ENCODE results near the gene ABTB2.

The ABTB2 gene

DNA sequence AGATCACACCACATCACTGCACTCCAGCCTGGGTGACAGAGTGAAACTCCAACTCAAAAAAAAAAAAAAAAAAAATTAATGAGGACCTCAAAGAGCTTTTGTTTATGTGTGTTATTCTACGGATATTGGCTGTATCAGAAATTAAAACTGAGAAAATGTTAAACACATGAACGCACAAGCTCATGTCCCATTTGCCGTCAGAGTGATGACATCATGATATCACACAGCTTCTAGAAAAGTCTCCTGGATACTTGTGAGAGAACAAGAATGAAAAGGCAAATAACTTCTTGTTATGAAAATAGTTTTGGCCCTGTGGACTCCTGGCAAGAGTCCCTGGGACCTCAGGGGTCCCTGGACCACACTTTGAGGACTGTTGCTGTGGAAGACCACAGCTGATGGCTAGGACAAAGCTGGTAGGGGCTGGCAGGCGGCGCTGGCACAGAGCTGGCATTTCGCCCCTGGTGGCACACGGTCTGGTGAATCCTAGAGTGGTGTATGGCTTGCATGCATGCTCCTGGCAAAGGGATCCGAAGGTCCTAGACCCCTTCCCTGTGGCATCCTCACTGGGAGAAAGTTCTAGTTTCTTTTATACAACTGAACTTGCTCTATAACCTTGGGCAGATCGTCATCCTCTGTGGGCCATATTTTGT is 178.7 kb downstream of the ABTB2 start:
- in situ Hi-C loops (cut with MboI; ENCODE audit: low sequenced_read_pairs): loop anchor here (10.0 kb wide), 1 partner anchor 176 kb away; the partner anchor contains the start of gene ABTB2

- in situ Hi-C loops (cut with MboI; ENCODE audit: low sequenced_read_pairs): loop anchor here (10.0 kb wide), 1 partner anchor 176 kb away; the partner anchor contains the start of gene ABTB2
Observed at GRCh38 chr11:34178209-34178821, 179.5 kb downstream of the ABTB2 start.

- in situ Hi-C loops (cut with MboI; ENCODE audit: low sequenced_read_pairs): loop anchor here (10.0 kb wide), 1 partner anchor 178 kb away; the partner anchor contains the start of gene ABTB2
Observed at GRCh38 chr11:34176751-34177209, 181.0 kb downstream of the ABTB2 start.

GRCh38 chr11:34175284-34176019 is 182.4 kb downstream of the ABTB2 start:
- in situ Hi-C loops (cut with MboI; ENCODE audit: low sequenced_read_pairs): loop anchor here (10.0 kb wide), 1 partner anchor 179 kb away; the partner anchor contains the start of gene ABTB2

DNA sequence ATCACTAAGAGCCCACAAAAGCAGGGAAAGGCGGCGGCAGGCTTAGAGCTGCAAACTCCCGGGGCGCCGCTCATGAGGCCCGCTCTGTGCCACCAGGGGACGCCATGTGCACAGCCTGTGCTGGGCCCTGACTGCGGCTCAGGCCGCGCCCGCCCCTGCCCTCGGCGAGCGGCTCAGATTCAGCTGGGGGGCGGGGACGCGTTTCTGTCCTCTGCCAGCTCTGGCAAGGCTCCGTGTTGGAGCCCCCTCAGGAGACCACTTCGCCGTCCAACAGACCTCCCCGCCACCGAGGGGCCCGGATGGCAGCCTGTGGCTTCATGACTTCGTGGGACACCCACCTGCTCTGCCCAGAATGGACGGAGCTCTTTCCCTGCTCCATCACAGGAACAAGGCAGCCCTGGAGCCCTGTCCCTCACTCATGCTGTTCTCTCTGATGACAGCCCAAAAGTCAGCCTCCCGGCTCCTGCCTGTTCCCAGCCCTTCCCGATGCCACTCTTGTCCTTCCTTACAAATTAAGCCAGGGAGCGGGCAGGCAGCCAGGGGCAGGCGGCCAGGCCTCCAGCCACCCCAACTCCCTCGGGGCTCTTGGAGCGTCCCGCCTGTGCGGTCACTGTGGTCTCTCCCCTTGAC is 183.3 kb downstream of the ABTB2 start:
- in situ Hi-C loops (cut with MboI; ENCODE audit: low sequenced_read_pairs): loop anchor here (10.0 to 25.0 kb wide), 3 partner anchors 180 to 713 kb away; partner anchors contain the start of gene ABTB2

GRCh38 chr11:34173050-34173449 is 184.8 kb downstream of the ABTB2 start:
- in situ Hi-C loops (cut with MboI; ENCODE audit: low sequenced_read_pairs): loop anchor here (10.0 to 25.0 kb wide), 3 partner anchors 182 to 714 kb away; partner anchors contain the start of gene ABTB2

GRCh38 chr11:34169686-34170085 is 188.1 kb downstream of the ABTB2 start:
- in situ Hi-C loops (cut with MboI; ENCODE audit: low sequenced_read_pairs): loop anchor here (10.0 to 25.0 kb wide), 3 partner anchors 185 to 718 kb away; partner anchors contain the start of gene ABTB2

GRCh38 chr11:34168642-34169420 is 189.0 kb downstream of the ABTB2 start:
- in situ Hi-C loops (cut with MboI; ENCODE audit: low sequenced_read_pairs): loop anchor here (25.0 kb wide), 2 partner anchors 318 to 718 kb away; no protein-coding TSS in a partner anchor

GRCh38 chr11:34167961-34168360 is 189.8 kb downstream of the ABTB2 start:
- in situ Hi-C loops (cut with MboI; ENCODE audit: low sequenced_read_pairs): loop anchor here (25.0 kb wide), 2 partner anchors 319 to 719 kb away; no protein-coding TSS in a partner anchor

DNA sequence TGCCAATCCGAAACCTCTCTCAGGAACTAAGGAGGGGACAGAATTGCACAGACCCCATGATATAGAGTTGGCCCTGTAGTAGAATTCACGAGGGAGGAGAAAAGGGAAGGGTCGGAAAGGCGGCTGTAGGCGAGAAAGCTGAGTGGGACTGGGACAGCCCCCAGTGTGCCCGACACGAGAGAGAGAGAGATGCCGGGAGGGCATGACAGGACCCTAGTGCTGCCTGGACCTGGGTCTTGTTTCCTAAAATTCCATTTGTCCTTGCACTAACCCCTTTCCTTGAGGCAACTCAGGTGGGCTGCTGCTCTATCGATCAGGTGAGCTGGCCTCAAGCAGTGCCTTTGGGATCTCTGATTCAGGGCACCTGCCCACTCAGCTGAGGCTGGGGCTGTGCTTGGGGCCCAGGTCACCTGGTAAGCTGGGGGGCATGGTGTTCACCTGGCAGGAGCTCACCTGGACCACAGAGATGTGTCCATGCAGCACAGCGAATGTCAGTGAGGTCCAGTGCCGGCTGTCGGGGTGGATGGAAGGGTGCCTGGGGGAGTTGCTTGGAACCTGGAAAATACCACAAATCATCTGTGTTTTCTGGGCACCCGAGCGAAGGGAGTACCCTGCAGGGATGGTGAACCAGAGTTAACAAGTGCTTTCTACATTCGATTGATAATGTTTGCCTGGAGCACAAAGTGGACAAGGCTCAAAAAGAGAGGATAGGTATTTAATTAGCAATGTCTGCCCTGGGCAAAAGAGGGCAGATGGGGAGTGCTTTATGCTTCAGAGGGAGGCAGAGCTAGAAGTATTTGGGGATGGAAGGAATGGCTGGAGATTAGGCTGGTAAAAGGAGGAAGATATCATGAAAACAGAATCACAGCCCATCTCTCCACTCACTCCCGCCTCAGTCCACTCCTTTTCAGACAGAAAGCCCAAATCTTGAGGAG is 190.7 kb downstream of the ABTB2 start:
- in situ Hi-C loops (cut with MboI; ENCODE audit: low sequenced_read_pairs): loop anchor here (25.0 kb wide), 2 partner anchors 320 to 720 kb away; no protein-coding TSS in a partner anchor

DNA sequence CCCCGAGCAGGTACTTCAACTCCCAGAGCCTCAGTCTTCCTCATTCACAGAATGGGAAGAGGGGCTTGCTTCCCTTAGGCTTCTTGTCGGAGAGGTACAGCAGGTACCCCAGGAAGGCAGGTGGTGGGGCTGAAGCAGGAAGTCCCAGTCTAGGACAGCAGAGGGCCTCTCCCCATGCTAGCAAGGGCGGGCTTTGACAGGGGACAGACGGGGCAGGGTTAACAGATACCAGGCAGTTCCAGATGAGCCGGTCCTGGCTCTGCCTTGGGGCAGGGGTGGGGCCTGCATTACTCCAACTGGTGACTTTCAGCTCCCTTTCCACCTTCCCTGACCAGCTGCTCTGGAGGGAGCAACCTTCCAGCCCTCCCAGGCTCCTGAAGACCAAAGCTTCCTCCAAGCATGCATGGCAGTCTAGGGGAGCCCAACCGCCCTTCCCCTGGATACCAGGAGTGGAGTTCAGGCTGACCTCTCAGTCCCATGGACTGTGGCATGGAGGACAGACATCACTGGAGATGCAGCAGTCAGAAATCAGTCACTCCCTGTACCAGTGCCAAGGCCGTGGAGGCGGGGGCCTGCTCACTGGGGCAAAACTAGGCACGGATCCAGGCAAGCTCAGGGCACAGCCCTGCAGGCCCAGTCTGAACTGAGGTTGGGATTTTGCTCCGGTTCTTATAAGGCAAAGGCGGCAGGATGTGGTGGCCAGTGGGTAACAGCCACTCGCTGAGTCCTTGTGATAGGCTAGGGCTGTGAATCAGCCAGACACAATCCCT is 191.8 kb downstream of the ABTB2 start:
- in situ Hi-C loops (cut with MboI; ENCODE audit: low sequenced_read_pairs): loop anchor here (25.0 kb wide), 2 partner anchors 321 to 721 kb away; no protein-coding TSS in a partner anchor

- in situ Hi-C loops (cut with MboI; ENCODE audit: low sequenced_read_pairs): loop anchor here (25.0 kb wide), 2 partner anchors 322 to 722 kb away; no protein-coding TSS in a partner anchor
Observed at GRCh38 chr11:34165121-34165520, 192.7 kb downstream of the ABTB2 start.

- in situ Hi-C loops (cut with MboI; ENCODE audit: low sequenced_read_pairs): loop anchor here (25.0 kb wide), 2 partner anchors 324 to 724 kb away; no protein-coding TSS in a partner anchor
Observed at GRCh38 chr11:34162856-34163255, 195.0 kb downstream of the ABTB2 start.

GRCh38 chr11:34162493-34162820 is 195.4 kb downstream of the ABTB2 start:
- in situ Hi-C loops (cut with MboI; ENCODE audit: low sequenced_read_pairs): loop anchor here (25.0 kb wide), 2 partner anchors 325 to 725 kb away; no protein-coding TSS in a partner anchor

DNA sequence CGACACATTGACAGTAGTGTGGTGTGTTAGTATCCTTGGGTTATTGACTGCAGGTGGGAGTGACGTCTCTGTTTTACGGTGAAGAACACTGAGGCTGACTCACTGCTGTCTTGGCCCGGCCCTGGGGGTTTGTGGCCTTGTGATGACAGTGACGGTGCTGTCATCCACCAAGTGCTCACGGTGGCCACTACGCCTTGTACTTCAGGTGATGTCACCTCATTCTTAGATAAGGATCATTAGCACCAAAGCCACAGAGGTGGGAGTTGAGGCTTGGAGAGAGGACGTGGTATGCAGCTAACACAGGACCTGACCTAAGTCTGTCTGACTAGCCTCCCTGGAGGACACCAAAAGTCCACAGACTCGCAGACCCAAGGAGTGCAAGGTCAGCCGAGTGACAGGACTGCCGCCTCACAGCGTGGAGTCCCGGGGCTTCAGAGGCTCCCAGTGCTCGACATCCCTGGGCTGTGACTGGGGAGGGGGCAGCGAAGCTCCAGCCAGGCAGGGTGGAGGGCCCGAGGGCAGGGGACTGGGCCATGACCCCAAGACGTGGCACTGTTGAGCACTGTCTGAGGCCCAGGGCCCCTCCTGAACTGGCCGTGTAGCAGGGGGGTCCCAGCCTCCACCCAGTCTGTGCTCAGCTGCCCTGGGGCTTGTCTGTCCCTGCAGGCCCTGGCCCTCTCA is 195.9 kb downstream of the ABTB2 start:
- in situ Hi-C loops (cut with MboI; ENCODE audit: low sequenced_read_pairs): loop anchor here (25.0 kb wide), 2 partner anchors 325 to 725 kb away; no protein-coding TSS in a partner anchor

- in situ Hi-C loops (cut with MboI; ENCODE audit: low sequenced_read_pairs): loop anchor here (25.0 kb wide), 2 partner anchors 326 to 726 kb away; no protein-coding TSS in a partner anchor
Observed at GRCh38 chr11:34161361-34161760, 196.4 kb downstream of the ABTB2 start.

DNA sequence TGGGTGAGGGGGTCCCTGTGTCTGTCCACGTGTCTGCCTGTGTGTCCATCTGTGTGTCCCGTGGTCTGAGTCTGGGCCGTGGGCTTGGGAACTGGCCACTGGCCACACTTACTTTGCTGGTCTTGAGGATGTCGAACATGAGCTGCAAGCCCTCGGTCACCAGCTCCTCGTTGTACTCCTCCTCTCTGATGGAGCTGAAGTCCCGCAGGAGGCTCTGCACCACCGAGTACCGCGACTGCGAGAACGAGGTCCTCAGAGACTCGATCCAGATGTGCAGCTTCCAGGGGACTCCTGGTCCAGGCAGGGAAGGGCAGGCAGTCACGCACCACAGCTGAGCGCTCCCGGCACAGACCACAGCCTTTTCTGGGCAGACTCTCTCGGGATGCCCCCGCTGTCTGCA is 197.0 kb downstream of the ABTB2 start:
- in situ Hi-C loops (cut with MboI; ENCODE audit: low sequenced_read_pairs): loop anchor here (25.0 kb wide), 2 partner anchors 327 to 727 kb away; no protein-coding TSS in a partner anchor
